ENCODE measurements around the gene PAPSS2.
"Not testable (repeated sequence)": the region's sequence is repeated elsewhere in the genome, so short reads cannot be mapped to it uniquely, and the experiment has no call there.

Gene PAPSS2

GRCh38 chr10:87712913-87713616, 53.4 kb downstream of the PAPSS2 start:
- DNase-seq = no peak

DNA sequence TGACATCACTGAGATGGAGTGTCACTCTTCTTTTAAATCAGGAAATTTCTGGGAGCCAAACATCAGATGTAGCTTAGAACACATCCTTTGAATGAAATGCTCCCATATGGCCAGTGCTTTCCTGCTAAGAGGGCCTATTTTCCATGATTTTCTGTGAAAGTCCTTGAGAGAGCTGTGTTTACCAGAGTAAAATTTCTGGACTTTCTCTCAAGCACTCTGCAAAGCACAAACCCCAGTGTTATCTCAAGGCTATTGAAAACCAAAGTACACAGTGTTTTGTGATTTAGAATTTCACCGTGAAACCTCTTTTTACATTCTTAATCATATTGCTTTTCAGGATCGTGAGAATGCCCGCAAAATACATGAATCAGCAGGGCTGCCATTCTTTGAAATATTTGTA, 54.0 kb downstream of the PAPSS2 start:
- no peak for DNase-seq

- no peak for DNase-seq
Observed at GRCh38 chr10:87715552-87716347, 56.1 kb downstream of the PAPSS2 start.

GRCh38 chr10:87716348-87716670, 56.6 kb downstream of the PAPSS2 start:
- no peak for DNase-seq

DNA sequence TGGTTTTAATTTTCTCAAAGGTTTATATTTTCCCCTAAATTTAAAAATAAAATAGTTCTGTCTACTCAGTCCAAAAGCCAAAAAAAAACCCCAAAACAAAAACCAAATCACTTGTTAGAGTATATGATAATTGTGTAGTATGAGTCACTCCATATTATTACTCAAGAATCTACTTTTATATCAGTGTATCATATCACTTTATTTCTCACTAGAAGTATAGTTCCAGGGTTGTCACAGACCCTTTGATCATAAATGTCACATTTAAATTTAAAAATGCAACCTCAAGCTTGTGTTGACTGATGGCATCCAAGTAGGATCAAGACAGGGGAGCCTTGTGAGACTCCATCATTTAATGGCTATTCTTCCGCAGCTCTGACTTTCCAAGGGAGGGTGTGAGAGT, 61.0 kb downstream of the PAPSS2 start:
- no peak for DNase-seq

- no peak for DNase-seq
Observed at GRCh38 chr10:87721781-87722180, 62.1 kb downstream of the PAPSS2 start.

DNA sequence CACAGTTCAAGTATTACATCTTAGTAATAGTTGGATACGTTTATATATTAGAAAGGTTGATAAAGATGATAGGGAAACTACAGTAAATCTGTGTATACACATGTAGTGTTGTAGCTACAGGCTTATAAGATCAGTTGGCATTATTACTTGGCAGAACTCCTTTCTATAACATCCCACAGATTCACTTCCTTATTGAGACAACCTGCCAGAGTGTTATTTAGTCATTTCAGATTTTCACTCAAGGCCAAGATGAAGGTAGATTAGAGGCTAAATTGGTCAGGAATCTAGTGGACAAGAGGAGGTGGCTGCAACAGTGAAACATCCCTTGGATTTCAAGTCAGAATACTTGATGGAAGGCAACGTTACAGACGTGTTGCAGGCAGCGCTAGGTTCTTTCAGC, 63.0 kb downstream of the PAPSS2 start:
- DNase-seq = no peak

GRCh38 chr10:87723500-87723899, 63.8 kb downstream of the PAPSS2 start:
- no peak for DNase-seq

- DNase-seq = no peak
Observed at GRCh38 chr10:87724789-87725188, 65.1 kb downstream of the PAPSS2 start.

GRCh38 chr10:87729940-87730339, 70.3 kb downstream of the PAPSS2 start:
- no peak for DNase-seq

- no peak for DNase-seq
Observed at GRCh38 chr10:87733081-87733480, 73.4 kb downstream of the PAPSS2 start.

GRCh38 chr10:87734987-87735827, 75.5 kb downstream of the PAPSS2 start:
- DNase-seq = no peak

- DNase-seq = not testable (repeated sequence)
Observed at GRCh38 chr10:87738253-87738652, 78.6 kb downstream of the PAPSS2 start.

- DNase-seq = no peak
Observed at GRCh38 chr10:87739703-87740102, 80.0 kb downstream of the PAPSS2 start.

DNA sequence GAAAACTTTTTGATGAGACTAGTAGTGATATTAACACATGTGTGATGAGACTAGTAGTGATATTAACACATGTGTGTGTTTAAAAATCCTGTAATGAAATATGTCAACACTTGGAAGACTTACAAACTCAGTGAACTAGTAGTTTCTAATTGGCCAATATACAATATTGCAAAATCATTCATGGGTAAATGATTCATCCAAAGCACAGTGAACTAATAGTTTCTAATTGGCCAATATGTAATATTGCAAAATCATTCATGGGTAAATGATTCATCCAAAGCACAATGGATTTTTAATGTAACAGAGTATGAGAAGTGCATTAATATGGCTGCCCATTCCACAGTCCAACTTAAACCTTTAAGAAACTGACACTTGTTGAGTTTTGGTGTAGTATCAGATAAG, 80.6 kb downstream of the PAPSS2 start:
- no peak for DNase-seq

- DNase-seq = not testable (repeated sequence)
Observed at GRCh38 chr10:87742992-87743610, 83.4 kb downstream of the PAPSS2 start.

DNA sequence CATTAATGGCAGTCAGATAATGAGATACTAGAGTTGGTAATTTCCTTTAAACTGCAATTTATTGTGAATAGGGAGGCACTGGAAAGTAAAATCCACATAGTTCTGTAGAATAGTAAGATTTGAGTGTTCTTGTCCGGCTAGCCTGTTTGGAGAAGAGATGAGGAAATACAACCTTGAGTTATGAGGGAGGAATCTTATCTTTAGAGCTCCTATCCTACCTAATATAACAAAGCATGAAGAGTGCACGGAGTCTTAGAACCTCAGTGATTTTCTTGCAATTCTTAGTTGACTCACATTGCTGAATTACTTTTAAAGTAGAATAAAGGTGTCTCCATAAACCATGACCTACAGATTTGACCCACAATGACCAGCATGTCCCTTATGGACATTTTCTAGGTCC, 84.9 kb downstream of the PAPSS2 start:
- DNase-seq = no peak

- DNase-seq = no peak
Observed at GRCh38 chr10:87746911-87747310, 87.2 kb downstream of the PAPSS2 start.

GRCh38 chr10:87748244-87748643, 88.6 kb downstream of the PAPSS2 start:
- not testable (repeated sequence) for DNase-seq

- DNase-seq = no peak
Observed at GRCh38 chr10:87750001-87750671, 90.5 kb downstream of the PAPSS2 start.

- DNase-seq = no peak
Observed at GRCh38 chr10:87750817-87751216, 91.1 kb downstream of the PAPSS2 start.

DNA sequence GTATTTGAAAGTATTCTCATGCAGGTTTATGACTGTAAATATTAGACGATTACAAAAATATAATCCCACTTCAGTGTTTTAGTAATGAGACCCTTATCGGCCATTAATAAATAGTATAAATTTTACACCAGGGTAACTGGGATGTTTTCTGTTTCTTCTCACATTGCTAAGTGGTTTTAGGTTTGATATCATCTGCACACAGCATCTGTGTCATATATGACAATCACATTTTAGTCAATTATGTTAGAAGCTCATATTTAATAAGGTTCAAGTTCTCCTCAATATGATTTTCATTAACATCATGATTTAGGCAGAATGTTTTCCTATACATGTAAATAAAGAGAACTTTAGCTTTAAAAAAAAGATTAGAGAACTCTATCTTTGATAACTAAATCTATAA, 91.6 kb downstream of the PAPSS2 start:
- no peak for DNase-seq

DNA sequence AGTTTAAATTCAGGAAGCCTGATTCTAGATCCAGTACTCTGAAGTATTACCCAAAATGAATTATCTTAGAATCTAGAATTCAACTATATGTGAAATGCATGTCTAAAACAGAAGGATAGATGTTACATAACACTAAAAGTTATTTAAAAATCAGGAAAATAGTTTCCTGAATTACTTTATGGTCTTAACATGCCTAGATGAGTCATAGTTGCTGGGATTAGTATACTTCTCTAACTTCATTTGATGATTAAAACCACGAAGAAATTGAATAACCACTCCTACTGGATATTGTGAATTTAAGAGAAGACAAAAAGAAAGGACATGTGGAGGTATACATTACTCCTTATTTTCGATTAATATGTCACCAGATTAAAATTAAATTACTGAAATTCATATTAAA, 92.9 kb downstream of the PAPSS2 start:
- no peak for DNase-seq

Measured in activated CD4-positive, alpha-beta T cell treated with anti-CD3 and anti-CD28 coated beads for 1 hour (primary cell).